BJ (cell line): ENCODE results near the gene CMSS1. TPM values are rescaled to one million over a fixed set of nuclear protein-coding genes. Genes with fewer than 3 reads are reported as not detected.

Experiments
- CTCF ChIA-PET: fragments of 350-600 bp; formaldehyde crosslinking; extraction: SDS; loops from one replicate; lab custom pipeline; 2021; ENCODE audit warnings: antibody characterized with exemption, inconsistent platforms; lab: Yijun Ruan, JAX
- POLR2A ChIA-PET: fragments of 300-600 bp; sonication (Branson Sonifier 250); formaldehyde crosslinking; extraction: SDS; loops from one replicate; lab custom pipeline; 2021; ENCODE audit warnings: antibody characterized with exemption; lab: Charles Lee
- DNase-seq: peaks from one replicate; pipeline ENCODE4 v3.0.0-alpha.2; 2011; ENCODE audit warnings: low read depth
- H3K27me3 ChIP-seq: 2 replicates; pipeline ENCODE4 v1.6.0; 2011; ENCODE audit warnings: low read length; ENCODE audit not compliant: control insufficient read depth, insufficient read depth
- H3K36me3 ChIP-seq: 2 replicates; pipeline ENCODE4 v1.5.1; 2011; ENCODE audit warnings: low read length; ENCODE audit not compliant: control insufficient read depth, insufficient read depth
- H3K4me3 ChIP-seq: 2 replicates; pipeline ENCODE4 v1.5.1; 2011; ENCODE audit warnings: low read depth, mild to moderate bottlenecking, control low read depth, low read length
- CTCF ChIP-seq: IDR thresholded peaks from 2 replicates; pipeline ENCODE4 v1.5.1; 2011; ENCODE audit warnings: low read depth, mild to moderate bottlenecking, control low read depth, inconsistent platforms, low read length, moderate library complexity; ENCODE audit not compliant: insufficient read depth
- polyA plus RNA-seq: library from polyadenylated mRNA; depleted of rRNA; stranded (reverse); fragments of >200 nt; gene quantifications from 2 replicates; pipeline ENCODE4 v1.2.3, GENCODE V29; 2011

The CMSS1 gene
- polyA plus RNA-seq, 1 experiment = 6.7 TPM

- CTCF ChIA-PET = interaction anchor here (0.6 to 1.1 kb wide), 2 partner anchors 17 to 1189 kb away, joined by 3 read pairs; no protein-coding TSS in a partner anchor
- POLR2A ChIA-PET = no interaction called here
- no peak for DNase-seq
- H3K36me3 ChIP-seq = no peaks in the 10 kb centered on the region; the same call in 1 of the 2 replicates
- H3K4me3 ChIP-seq = no peak overlapping the region
- H3K27me3 ChIP-seq = no peaks in the 10 kb centered on the region
- TF ChIP-seq CTCF = no peak
These were observed 154.9 kb downstream of the CMSS1 start for GRCh38 chr3:99972380-99973104.

- DNase-seq = no peak
- TF ChIP-seq CTCF = no peak
- CTCF ChIA-PET = interaction anchor here (1.4 to 1.6 kb wide), 2 partner anchors 8 to 10 kb away, joined by 3 read pairs; no protein-coding TSS in a partner anchor
- POLR2A ChIA-PET = no interaction called here
- H3K27me3 ChIP-seq = no peaks in the 10 kb centered on the region
- H3K36me3 ChIP-seq = no peaks in the 10 kb centered on the region; the same call in 1 of the 2 replicates
- no peak overlapping the region for H3K4me3 ChIP-seq
These were observed 157.3 kb downstream of the CMSS1 start for GRCh38 chr3:99974989-99975388.

- Histone ChIP-seq H3K36me3 (no peaks in the 10 kb centered on the region; the same call in 1 of the 2 replicates), H3K27me3 (no peaks in the 10 kb centered on the region), H3K4me3 (no peak overlapping the region)
- no peak for DNase-seq
- TF ChIP-seq CTCF = no peak
- CTCF ChIA-PET = no interaction called here
- POLR2A ChIA-PET = no interaction called here
These were observed 158.9 kb downstream of the CMSS1 start for GRCh38 chr3:99976584-99976983.

- no peak overlapping the region for H3K4me3 ChIP-seq
- H3K36me3 ChIP-seq = no peaks in the 10 kb centered on the region
- no peak for TF ChIP-seq CTCF
- ChIA-PET CTCF (interaction anchor here (0.6 kb wide), 1 partner anchor 282 kb away, joined by 4 read pairs; the partner anchor contains the start of gene TBC1D23), POLR2A (no interaction called here)
- DNase-seq = no peak
- no peaks in the 10 kb centered on the region for H3K27me3 ChIP-seq
These were observed 160.6 kb downstream of the CMSS1 start for GRCh38 chr3:99978221-99978620.

GRCh38 chr3:99980606-99981005 is 162.9 kb downstream of the CMSS1 start:
- Histone ChIP-seq H3K27me3 (no peaks in the 10 kb centered on the region), H3K36me3 (no peaks in the 10 kb centered on the region), H3K4me3 (no peak overlapping the region)
- no peak for TF ChIP-seq CTCF
- POLR2A ChIA-PET = interaction anchor here (0.9 kb wide), 1 partner anchor 13 kb away, joined by 4 read pairs; no protein-coding TSS in a partner anchor
- CTCF ChIA-PET = no interaction called here
- no peak for DNase-seq
